Measurements from ENCODE around the gene ZNF219. TPM values are rescaled to one million over a fixed set of nuclear protein-coding genes. Genes with fewer than 3 reads are reported as not detected.

ZNF219 gene
- total and polyA plus RNA-seq, 2 of the 13 experiments (the other 11 are each of a cell fraction or from before 2014, with no cell fraction given) = 34.5 to 36.6 TPM

GRCh38 chr14:21098076-21098891 lies at the start of gene ZNF219 (continued):
- TF ChIP-seq, protein P1, sequence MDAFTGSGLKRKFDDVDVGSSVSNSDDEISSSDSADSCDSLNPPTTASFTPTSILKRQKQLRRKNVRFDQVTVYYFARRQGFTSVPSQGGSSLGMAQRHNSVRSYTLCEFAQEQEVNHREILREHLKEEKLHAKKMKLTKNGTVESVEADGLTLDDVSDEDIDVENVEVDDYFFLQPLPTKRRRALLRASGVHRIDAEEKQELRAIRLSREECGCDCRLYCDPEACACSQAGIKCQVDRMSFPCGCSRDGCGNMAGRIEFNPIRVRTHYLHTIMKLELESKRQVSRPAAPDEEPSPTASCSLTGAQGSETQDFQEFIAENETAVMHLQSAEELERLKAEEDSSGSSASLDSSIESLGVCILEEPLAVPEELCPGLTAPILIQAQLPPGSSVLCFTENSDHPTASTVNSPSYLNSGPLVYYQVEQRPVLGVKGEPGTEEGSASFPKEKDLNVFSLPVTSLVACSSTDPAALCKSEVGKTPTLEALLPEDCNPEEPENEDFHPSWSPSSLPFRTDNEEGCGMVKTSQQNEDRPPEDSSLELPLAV (CRISPR knock-in tag; conservative IDR thresholded peaks at IDR 0.05; ENCODE audit: low read depth) = no peak
- TF ChIP-seq, protein P2, sequence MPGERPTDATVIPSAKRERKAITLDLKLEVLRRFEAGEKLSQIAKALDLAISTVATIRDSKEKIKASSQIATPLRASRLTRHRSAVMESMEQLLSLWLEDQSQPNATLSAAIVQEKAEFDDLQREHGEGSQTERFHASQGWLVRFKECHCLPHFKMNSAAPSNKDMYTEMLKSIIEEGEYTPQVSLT (CRISPR knock-in tag; IDR thresholded peaks at IDR 0.05; ENCODE audit: borderline replicate concordance, low read depth) = no peak
- TF ChIP-seq SP1 (IDR thresholded peaks at IDR 0.05) (no peak), SP1 (CRISPR knock-in tag; IDR thresholded peaks at IDR 0.05) (no peak), KDM2A (CRISPR knock-in tag; IDR thresholded peaks at IDR 0.05; ENCODE audit: borderline replicate concordance, low read depth) (no peak), GATAD2A (CRISPR knock-in tag; IDR thresholded peaks at IDR 0.05) (peak; percentile 23; the same call in 1 of the 2 replicates), MXD4 (CRISPR knock-in tag; IDR thresholded peaks at IDR 0.05) (peak; percentile 73; the same call in 1 of the 2 replicates), ZNF138 (CRISPR knock-in tag; IDR thresholded peaks at IDR 0.05; ENCODE audit: low read depth) (no peak), MAFK (conservative IDR thresholded peaks at IDR 0.05 in 1 of 2, IDR thresholded peaks at IDR 0.05 in 1 of 2; ENCODE audit: low read length in 2 of 2) (no peak), ZNF382 (CRISPR knock-in tag; IDR thresholded peaks at IDR 0.05; ENCODE audit: borderline replicate concordance) (no peak), NKX3-1 (CRISPR knock-in tag; IDR thresholded peaks at IDR 0.05) (no peak), KLF13 (CRISPR knock-in tag; IDR thresholded peaks at IDR 0.05) (no peak), MAFG (CRISPR knock-in tag; IDR thresholded peaks at IDR 0.05) (no peak), ZNF879 (CRISPR knock-in tag; IDR thresholded peaks at IDR 0.05) (no peak), SNAI1 (CRISPR knock-in tag; IDR thresholded peaks at IDR 0.05; ENCODE audit: borderline replicate concordance) (no peak), TBX2 (CRISPR knock-in tag; IDR thresholded peaks at IDR 0.05; ENCODE audit: borderline replicate concordance) (no peak), ZFP36L1 (CRISPR knock-in tag; IDR thresholded peaks at IDR 0.05) (no peak), FOXC1 (CRISPR knock-in tag; IDR thresholded peaks at IDR 0.05; ENCODE audit: borderline replicate concordance) (no peak)
- TF ChIP-seq, protein P3, sequence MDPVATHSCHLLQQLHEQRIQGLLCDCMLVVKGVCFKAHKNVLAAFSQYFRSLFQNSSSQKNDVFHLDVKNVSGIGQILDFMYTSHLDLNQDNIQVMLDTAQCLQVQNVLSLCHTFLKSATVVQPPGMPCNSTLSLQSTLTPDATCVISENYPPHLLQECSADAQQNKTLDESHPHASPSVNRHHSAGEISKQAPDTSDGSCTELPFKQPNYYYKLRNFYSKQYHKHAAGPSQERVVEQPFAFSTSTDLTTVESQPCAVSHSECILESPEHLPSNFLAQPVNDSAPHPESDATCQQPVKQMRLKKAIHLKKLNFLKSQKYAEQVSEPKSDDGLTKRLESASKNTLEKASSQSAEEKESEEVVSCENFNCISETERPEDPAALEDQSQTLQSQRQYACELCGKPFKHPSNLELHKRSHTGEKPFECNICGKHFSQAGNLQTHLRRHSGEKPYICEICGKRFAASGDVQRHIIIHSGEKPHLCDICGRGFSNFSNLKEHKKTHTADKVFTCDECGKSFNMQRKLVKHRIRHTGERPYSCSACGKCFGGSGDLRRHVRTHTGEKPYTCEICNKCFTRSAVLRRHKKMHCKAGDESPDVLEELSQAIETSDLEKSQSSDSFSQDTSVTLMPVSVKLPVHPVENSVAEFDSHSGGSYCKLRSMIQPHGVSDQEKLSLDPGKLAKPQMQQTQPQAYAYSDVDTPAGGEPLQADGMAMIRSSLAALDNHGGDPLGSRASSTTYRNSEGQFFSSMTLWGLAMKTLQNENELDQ (CRISPR knock-in tag; IDR thresholded peaks at IDR 0.05; ENCODE audit: borderline replicate concordance) = no peak
- TF ChIP-seq, protein P4, sequence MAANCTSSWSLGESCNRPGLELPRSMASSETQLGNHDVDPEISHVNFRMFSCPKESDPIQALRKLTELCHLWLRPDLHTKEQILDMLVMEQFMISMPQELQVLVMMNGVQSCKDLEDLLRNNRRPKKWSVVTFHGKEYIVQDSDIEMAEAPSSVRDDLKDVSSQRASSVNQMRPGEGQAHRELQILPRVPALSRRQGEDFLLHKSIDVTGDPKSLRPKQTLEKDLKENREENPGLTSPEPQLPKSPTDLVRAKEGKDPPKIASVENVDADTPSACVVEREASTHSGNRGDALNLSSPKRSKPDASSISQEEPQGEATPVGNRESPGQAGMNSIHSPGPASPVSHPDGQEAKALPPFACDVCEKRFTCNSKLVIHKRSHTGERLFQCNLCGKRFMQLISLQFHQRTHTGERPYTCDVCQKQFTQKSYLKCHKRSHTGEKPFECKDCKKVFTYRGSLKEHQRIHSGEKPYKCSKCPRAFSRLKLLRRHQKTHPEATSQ (CRISPR knock-in tag; IDR thresholded peaks at IDR 0.05; ENCODE audit: borderline replicate concordance) = no peak
- TF ChIP-seq, protein P5, sequence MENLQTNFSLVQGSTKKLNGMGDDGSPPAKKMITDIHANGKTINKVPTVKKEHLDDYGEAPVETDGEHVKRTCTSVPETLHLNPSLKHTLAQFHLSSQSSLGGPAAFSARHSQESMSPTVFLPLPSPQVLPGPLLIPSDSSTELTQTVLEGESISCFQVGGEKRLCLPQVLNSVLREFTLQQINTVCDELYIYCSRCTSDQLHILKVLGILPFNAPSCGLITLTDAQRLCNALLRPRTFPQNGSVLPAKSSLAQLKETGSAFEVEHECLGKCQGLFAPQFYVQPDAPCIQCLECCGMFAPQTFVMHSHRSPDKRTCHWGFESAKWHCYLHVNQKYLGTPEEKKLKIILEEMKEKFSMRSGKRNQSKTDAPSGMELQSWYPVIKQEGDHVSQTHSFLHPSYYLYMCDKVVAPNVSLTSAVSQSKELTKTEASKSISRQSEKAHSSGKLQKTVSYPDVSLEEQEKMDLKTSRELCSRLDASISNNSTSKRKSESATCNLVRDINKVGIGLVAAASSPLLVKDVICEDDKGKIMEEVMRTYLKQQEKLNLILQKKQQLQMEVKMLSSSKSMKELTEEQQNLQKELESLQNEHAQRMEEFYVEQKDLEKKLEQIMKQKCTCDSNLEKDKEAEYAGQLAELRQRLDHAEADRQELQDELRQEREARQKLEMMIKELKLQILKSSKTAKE (CRISPR knock-in tag; IDR thresholded peaks at IDR 0.05; ENCODE audit: borderline replicate concordance) = no peak

All from HepG2 (cell line).